Posterior cingulate gyrus (tissue), 11 donors: ENCODE data around the gene EFNA2.

Experiments used
- DNase-seq, 10 donors: peaks; one replicate each; pipeline versions ENCODE4 v3.0.0 to v3.0.0-alpha.2; 2020 to 2021; ENCODE audit warnings: mixed read lengths in 3 of 10
- intact Hi-C: fragments of 100-400 bp; cut with DNase I; formaldehyde crosslinking; loops from one replicate; pipeline ENCODE4 v1.15.1; 2023

Gene EFNA2

DNA sequence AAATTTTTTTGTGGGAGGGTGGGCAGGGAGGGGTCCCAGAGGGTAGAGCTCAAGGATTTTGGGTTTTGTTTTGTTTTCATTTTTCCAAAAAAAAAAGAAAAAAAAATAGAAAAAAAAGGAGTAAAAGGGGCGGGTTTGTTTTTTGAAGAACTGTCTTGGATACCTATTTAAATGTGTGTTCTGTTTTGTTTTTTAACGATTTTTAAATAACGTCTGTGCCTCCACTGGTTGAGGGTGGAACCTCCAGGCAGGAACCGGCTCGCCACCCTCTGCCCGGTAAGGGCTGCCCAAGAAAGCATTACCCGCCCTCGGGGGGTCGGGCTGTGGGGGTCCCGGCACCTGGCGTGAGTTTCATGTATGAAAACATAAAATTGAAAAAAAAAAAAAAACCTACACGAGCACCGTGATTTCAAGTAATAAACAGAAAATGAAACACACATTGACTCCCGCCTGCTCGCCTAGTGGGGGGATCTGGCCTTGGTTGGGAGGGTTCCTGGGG lies 26.9 kb upstream of the EFNA2 start:
- no peak for DNase-seq
- intact Hi-C loops, result no loop called here

DNA sequence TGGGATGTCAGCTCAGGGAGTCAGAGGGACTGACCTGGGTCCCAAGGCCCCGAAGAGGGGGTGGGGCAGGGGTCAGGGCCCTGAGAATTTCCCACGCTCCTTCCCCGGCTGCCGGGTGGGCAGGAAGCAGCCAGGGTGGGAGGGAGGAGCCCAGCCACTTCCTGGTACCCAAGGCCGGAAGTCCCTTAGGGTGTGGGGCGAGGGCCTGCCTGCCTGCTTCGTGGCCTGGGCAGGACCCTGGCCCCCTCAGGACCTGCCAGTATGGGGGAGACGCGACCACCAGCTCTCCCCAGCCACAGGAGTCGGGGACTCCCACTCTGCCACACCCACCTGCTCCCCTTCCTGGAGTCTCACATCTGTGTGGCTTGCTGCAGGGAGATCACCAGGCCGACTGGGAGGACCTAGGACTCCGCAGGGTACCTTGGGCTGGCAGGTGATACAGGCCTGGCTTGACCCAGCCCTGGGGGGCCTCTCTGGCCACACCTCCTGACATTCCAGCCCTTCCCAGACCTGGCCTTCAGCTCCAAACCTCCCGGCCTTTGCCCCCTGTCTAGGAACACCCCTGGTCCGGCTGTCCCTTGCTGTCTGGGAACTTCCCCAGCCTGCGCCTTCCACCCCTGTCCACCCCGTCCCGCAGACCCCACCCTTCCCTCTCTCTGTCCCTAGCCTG lies 26.3 kb upstream of the EFNA2 start:
- peak in 1 of 10 donors; percentile 34 for DNase-seq
- intact Hi-C loops, result no loop called here

DNA sequence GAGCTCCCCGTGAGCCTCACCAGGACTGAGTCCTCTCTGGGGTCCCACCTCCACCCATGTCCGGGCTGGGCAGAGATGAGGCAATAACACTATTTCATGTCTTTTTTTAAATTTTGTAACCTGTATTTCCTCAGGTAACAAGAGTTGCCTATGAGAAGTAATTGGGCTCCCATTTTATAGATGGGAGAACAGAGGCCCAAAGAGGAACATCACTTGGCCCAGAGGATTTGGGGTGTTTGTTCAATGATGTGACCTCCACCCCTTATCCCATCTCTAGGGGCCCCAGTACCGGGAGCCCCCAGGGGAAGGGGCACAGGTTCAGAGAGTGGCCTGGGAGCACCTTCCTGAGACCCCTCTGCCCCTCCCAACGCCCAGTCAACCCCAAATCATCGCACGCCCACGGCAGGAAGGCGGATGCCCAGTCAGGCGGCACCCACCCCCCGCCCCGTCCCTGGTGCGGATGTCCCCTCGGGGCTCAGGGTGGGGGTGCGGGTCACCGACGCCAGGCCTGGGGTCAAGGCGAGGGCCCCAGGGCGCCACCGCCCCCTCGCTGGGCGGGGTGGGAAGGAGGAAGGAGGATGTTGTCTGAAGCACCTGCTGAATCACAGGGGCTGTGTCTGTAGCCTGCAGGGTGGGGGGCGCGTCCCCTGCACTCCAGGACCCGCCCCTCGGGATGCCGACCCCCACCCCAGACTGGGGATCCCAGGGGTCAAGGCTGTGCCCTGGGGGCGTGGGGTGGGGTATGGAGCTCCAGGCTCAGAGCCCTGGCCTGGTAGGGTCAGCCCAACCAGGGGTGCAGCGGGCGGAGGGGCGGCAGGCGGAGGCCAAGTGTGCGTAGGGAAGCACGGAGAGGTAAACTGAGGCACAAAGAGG lies 25.6 kb upstream of the EFNA2 start:
- no peak for DNase-seq
- intact Hi-C loops, result no loop called here

DNA sequence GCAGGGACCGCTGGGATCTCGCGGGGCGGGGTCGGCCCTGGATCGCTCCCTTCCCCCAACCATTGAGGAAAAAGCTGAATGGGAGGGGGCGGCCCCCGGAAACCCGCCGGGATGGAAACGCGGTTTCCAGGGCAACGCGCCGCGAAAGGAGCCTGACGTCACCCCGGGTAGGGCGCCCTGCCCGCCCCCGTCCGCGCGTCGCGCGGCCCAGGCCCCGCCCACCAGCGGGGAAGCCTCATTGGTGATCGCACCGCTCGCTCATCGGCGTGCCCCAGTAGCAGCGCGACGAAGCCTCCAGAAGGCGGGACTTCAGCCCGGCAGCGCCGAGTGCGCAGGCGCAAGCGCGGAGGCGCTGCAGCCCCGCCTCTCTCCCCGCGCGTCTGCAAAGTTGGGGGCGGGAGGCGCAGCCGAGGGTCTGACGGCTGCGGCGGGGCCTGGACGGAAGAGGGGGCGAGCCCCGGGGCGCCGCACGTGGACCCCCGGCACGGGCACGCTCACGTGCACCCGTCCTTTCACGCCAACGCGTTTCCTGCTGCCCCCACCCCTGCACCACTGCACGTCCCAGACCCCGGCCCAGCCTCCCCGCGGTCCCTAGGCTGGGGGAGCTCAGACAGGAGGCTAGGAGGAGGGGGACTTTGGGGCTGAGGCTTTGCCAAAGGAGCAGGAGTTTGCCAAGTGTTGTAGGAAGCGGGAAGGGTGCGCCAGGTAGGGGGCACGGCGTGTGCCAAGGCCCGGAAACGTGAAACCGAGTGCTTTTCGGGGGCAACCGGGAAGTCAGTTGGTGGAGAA lies 24.7 kb upstream of the EFNA2 start:
- peak; percentile 91 to 100 (median 96) for DNase-seq
- intact Hi-C loops, result no loop called here

DNA sequence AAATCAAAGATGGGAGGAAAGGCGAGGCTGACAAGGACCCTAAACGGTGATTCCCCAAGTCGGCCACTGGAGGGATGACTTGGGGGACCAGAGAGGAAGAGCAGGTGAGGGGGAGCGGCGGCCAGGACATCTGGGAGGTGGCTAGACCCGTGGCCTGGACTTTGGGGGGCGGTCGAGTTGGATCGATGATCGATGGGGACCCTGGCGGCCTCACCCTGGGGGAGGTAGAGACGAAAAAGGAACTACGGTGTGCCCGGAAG lies 24.2 kb upstream of the EFNA2 start:
- intact Hi-C loops, result no loop called here
- no peak for DNase-seq

DNA sequence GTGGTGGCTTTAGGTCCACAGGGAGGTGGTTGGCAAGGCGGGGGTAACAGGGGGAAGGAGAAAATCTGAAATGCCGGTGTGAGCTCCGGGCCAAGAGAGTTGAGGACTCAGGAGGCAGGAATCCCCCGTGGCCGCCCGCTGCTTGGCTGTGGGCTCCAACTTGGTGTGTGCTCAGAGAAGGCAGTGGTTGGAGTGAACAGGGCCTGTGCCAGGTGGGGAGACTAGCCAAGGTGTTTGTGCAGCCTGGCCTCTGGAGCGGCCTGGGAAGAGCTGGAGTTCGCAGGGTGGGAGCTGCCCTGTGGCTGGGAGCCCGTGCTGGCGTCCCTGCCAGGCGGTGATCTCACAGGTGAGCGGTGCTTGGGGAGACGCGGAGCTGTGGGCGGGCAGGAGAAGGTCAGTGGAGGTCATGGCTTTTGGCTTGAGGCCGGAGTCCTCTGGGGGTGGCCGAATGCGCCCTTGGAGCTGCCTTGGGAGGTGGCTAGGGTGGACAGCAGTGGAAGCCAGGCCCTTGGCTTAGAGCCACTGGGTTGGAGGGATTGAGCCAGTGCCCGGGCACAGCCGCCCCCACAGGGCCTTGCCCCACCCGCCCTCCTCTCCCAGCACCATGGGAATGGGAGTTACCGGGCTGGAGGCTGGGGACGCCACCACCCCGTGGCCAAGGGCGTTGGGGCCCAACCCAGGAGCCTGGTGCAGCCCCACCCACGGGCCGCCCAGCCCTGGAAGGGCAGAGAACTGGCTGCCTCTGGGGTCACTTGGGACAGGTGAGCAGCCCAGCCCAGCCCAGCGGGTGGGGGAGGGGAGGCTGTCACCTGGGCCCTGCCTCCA lies 23.7 kb upstream of the EFNA2 start:
- intact Hi-C loops, result no loop called here
- peak in 1 of 10 donors; percentile 89 for DNase-seq

DNA sequence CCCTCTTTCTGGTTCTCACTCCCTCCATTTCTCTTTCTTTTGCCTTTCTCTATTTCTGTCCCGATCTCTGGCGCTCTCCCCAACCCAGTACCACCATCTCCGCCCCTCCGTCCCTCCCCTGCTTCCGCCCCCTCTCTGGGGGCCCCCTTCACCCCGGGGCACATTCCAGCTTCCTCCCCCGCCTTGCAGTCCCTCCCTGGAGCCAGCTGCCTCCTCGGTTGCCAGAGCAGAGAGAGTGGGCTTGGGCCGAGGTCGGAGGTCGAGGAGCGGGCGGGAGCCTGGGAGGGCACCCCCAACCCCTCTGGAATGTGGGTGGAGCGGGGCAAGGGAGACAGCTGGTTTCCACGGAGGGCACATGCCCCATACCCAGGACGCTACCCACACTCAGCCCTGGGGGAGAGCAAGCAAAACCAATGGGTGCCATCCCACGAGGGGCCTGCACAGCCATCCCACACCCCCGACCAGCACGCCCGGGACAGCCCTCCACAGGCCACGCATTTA lies 23.0 kb upstream of the EFNA2 start:
- intact Hi-C loops, result no loop called here
- DNase-seq, result no peak

DNA sequence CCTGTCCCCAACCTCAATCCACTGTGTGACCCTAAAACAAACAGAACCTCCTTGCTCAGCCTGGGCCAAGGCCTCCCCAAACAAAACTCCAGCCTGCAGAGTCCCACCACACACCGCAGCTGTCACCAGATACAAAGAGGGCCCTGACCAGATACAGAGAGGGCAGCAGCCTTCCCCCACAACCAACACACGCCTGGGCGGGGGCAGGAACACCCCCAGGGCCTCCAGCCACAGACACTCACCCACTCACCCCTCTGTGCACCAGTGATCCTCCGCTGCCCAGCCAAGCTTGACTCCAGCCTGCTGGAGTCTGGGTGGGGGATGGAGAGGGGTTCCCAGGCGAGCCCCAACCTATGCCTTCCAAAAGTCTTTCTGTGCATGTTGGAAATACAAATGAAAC lies 22.5 kb upstream of the EFNA2 start:
- DNase-seq, result no peak
- intact Hi-C loops, result no loop called here

DNA sequence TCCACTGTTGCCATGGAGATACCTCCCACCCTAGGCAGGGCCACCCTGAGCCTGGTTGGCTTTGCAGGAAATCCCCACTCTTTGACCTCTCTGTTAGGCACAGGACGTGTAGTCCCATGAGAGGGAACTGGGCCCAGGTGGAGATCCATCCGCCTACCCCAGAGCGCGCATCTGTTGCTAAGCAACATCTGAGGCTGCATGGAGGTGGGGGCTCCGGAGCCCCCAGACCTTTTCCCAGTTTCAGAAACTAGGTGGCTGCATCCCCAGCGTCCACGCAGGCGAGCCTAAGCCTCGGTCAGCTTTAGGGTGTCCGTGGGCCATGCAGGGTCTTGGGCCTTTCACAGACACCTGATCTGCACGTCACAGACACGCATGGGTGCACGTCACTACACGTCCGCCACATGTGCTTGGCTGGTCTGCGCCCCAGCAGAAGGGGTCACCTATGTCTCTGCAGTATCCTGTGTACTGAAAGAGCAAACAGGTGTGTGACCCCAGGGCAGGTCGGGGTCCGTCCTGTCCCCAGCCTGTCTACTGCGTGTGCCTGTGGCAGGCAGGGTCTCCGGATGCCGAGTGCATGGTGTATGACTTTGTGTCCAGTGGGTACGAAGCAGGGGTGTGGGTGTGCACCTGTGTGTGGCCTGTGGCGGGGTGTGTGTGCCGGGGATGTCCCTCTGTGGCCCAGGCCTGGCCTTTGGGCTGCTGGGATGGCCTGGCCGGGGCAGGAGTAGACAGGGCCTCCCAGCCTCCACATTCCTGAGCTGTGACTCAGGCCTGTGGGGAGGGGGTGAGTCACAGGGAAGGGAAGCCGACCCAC lies 20.7 kb upstream of the EFNA2 start:
- intact Hi-C loops, result no loop called here
- DNase-seq, result no peak

DNA sequence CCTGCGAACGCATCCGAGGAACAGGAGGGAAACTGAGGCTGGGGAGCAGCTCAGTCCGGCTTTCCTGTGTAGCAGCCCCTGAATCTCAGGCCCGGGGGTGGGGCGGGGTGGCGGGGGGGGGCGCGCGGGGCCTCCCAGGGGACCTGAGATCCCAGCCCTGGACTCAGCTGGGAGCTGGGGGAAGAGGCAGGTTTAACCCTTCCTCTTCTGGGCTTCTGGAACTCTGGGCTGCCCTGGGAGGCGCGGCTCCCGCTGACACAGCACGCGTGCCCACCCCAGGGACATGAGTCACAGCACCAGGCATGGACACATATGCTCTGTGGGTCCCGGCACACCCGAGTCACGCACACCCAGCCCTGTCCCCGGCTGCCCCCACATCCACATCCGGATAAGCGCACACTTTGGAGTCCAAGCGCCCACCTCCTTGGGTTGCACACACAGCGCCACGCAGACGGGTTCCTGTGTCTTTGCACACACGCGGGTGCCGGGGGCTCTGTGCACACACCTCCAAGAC lies 20.0 kb upstream of the EFNA2 start:
- intact Hi-C loops, result no loop called here
- DNase-seq, result peak in 2 of 10 donors; percentile 85 to 88

DNA sequence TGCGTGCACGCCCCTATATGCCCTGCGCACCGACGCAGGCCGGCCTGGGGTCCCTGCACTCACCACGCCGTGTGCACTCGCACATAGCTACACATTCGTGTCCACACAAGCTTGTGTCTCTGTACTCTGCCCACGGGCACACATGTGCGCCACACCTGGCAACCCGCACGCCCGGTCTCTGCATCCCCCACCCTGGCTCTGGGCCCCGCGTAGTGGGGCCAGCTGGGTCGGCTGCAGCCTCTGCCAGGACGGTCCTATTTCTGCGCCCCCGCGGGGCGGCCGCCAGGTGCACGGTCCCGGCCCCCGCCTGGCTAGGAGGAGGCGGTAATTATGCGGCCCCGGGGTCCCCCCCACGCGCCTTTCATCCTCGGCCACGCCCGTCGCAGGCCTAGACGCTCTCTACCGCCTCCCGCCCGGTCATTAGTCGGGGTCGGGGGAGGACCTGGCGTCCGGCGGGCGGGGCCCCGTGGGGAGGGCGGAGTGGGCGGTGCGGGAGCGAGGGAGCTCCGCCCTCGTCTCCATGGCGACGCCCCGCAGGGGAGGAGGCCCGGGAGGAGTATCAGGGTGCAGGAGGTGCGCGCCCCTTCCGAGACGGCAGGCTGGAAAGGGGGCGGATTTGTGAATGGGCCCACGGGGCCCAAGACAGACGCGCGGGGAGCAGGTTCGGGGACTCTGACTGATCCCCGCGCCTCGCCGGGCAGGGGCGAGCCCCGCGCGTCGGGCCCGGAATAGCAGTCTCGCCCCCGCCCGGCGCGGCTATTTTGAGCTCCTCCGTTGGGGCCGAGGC lies 19.4 kb upstream of the EFNA2 start:
- intact Hi-C loops, result no loop called here
- DNase-seq, result peak in 9 of 10 donors; percentile 57 to 97 (median 71)

DNA sequence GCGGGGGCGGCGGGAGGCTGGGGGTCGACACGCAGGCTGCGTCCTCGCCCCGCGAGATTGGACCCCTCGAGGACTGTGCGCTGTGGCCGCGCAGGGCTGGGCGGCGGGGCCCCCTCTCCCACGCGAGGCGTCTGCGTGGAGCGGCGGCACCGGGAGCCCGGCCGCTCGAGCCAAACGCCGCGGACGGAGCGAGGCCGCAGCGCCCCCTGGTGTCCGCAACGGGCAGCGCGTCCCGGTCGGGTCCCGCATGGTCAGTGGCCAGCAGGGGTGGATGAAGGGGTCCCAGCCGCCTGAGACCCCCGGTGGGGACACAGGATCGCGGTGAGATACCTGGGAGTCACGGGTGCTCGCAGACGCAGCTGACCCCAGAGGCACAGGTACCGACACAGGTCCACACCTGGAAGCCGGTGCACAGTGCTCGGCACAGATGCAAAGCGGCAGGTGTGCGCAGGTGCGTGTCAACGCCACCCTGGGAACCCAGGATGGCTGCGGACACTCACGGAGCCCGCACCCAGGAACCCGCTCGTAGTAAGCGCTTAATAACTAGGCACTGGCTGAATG lies 18.7 kb upstream of the EFNA2 start:
- intact Hi-C loops, result loop anchor here (1.0 kb wide), 1 partner anchor 23 kb away; no protein-coding TSS in a partner anchor

DNA sequence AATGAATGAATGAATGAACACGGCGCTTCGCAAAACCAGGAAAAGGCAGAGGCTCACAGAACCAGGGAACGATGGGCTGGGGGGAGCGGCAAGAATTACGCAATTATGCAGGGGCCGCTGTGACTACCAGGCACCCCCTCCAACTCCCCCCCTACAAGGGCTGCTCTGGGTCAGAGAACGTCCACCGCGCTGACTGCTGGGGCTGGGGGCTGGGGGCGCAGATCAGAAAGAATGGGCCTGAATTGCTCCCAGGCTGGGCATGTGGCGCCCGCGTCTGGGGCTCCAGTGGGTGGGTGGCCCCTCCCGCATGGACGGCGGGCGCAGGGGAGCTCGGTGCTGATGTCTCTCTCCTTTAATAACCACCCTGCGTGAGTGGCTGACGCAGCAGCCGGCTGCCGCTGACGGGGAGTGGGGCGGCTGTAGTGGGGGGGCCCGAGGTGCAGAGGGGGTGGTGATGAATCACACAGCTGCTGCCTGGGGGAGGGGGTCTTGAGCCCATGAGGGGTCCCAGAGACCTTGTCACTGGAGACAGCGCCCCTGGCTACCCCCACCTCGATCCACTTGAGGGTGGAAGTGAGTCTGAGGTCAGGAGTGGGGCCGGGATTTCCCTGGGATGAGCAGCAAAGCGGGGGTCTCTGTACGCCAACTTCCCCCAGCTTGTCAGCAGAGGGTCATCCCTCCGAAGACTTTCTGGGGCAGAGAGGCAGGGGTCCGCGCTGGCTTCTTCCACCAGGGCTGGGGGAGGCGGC lies 18.0 kb upstream of the EFNA2 start:
- peak in 1 of 10 donors; percentile 89 for DNase-seq
- intact Hi-C loops, result loop anchor here (1.0 kb wide), 2 partner anchors 18 to 23 kb away; no protein-coding TSS in a partner anchor

More for the DNA sequence above, 18.7 kb upstream of the EFNA2 start:
- DNase-seq, result peak in 9 of 10 donors; percentile 61 to 96 (median 77)

DNA sequence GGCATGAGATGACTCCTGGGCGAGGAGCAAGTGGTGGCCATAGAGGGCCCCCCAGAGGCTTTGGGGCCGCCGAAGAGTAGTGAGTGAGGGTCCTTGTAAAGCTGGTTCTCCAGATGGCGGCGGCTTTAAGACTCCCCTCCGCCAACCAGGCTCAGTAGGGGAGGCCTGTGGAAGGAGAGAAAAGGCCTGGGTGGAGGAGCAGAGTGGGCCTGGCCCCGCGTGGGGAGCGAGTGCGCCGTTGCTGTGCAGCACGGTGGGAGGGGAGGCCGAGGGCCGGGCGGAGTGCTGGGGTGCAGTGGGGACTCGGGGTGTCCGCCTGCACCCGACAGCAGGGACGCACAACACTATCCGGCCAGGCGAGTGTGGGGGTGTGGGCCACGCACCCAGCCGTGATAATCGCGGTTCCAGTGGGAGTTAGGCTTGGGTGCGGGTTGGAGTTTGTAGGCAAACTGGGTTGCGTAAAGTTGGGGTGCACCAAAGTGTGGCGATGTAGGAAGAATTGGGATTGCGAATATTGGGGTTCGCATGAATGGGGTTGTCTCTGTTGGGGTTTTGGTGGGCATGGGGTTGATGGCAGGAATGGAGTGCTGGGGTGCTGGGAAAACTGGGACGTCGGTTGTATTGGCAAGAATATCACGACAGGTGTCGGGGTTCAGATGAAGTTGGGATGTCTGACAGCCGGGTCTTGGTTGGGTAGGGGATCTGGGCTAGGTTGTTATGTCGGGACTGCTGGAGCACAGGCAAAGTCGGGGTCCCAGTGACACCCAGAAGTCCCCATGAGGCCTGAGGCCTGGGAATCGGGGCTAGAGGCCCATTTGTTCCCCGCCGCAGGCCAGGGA lies 17.2 kb upstream of the EFNA2 start:
- intact Hi-C loops, result loop anchor here (1.0 kb wide), 1 partner anchor 19 kb away; no protein-coding TSS in a partner anchor
- no peak for DNase-seq

DNA sequence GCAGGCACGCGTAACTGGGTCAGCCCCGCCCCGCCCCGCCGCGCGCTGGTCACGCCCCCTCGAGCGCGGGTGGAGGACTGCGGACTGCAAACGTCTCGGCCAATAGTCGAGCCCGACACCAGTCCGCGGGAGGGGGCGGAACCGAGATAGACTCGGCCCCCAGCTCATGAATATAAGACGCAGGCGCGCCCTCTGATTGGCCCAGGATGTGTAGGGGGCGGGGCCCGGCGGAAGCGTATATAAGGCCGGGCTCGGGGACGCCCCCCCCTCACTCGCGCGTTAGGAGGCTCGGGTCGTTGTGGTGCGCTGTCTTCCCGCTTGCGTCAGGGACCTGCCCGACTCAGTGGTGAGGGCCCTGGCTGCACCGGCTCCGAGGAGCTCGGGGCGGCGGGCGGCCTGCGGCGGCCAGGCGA lies 16.6 kb upstream of the EFNA2 start, which contains the start of gene CIRBP:
TSS of gene CIRBP (plus strand) at position 268 of the 413 bp plus-strand sequence. CDS start 1,602 bp downstream, outside the sequence.
- intact Hi-C loops, result no loop called here
- DNase-seq, result peak; percentile 99 to 100 (median 100)
